ENCODE results near the gene SLC12A8. TPM values are rescaled to one million over a fixed set of nuclear protein-coding genes. Genes with fewer than 3 reads are reported as not detected.

SLC12A8 gene
- total RNA-seq, 1 donor from 2014 or later, result 13.6 TPM

- no peaks in the 10 kb centered on the region for H3K36me3 ChIP-seq (ENCODE audit: control insufficient read depth, insufficient read depth, low read length)
- DNase-seq (ENCODE audit: low read depth), result no peak
Observed at GRCh38 chr3:125150525-125151441, 61.8 kb downstream of the SLC12A8 start.

DNA sequence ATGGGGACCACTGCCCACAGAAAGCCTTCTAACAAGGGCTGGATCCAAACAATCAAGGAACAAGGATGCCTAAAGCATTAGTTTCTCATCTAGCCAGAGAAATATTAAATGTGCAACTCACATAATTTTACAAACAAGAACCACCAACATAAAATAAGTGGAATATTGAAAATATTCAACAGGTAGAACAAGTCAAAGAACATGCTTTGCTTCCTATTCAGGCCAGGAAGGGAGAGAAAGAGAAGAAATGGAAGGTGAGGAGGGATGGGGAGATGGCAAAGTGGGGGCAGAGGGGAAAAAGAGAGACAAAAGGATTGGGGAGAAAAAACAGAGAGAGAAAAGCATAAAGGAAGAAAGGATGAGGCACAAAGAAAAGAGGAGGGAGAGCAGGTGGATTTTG, 63.1 kb downstream of the SLC12A8 start:
- Histone ChIP-seq H3K27me3 (ENCODE audit: control insufficient read depth, insufficient read depth, low read length) (no peaks in the 10 kb centered on the region), H3K36me3 (ENCODE audit: control insufficient read depth, insufficient read depth, low read length) (no peaks in the 10 kb centered on the region), H3K4me3 (ENCODE audit: low read depth, low read length) (no peak overlapping the region)
- no peak for DNase-seq (ENCODE audit: low read depth)
- TF ChIP-seq, protein P1, sequence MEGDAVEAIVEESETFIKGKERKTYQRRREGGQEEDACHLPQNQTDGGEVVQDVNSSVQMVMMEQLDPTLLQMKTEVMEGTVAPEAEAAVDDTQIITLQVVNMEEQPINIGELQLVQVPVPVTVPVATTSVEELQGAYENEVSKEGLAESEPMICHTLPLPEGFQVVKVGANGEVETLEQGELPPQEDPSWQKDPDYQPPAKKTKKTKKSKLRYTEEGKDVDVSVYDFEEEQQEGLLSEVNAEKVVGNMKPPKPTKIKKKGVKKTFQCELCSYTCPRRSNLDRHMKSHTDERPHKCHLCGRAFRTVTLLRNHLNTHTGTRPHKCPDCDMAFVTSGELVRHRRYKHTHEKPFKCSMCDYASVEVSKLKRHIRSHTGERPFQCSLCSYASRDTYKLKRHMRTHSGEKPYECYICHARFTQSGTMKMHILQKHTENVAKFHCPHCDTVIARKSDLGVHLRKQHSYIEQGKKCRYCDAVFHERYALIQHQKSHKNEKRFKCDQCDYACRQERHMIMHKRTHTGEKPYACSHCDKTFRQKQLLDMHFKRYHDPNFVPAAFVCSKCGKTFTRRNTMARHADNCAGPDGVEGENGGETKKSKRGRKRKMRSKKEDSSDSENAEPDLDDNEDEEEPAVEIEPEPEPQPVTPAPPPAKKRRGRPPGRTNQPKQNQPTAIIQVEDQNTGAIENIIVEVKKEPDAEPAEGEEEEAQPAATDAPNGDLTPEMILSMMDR (IDR thresholded peaks at IDR 0.05; ENCODE audit: insufficient read depth, low read length, poor library complexity, severe bottlenecking), result no peak

More at GRCh38 chr3:125150525-125151441, 61.8 kb downstream of the SLC12A8 start:
- Histone ChIP-seq H3K4me3 (ENCODE audit: low read depth, low read length) (no peak overlapping the region), H3K27me3 (ENCODE audit: control insufficient read depth, insufficient read depth, low read length) (no peaks in the 10 kb centered on the region)
- TF ChIP-seq, protein P1 (IDR thresholded peaks at IDR 0.05; ENCODE audit: insufficient read depth, low read length, poor library complexity, severe bottlenecking), result peak; percentile 45

- no peaks in the 10 kb centered on the region for H3K27me3 ChIP-seq (ENCODE audit: control insufficient read depth, insufficient read depth, low read length)
- no peak overlapping the region for H3K4me3 ChIP-seq (ENCODE audit: low read depth, low read length)
- DNase-seq (ENCODE audit: low read depth), result no peak
- no peaks in the 10 kb centered on the region for H3K36me3 ChIP-seq (ENCODE audit: control insufficient read depth, insufficient read depth, low read length)
- TF ChIP-seq, protein P1 (IDR thresholded peaks at IDR 0.05; ENCODE audit: insufficient read depth, low read length, poor library complexity, severe bottlenecking), result no peak
Observed at GRCh38 chr3:125148836-125149235, 63.7 kb downstream of the SLC12A8 start.

GRCh38 chr3:125148016-125148812, 64.3 kb downstream of the SLC12A8 start:
- TF ChIP-seq, protein P1 (IDR thresholded peaks at IDR 0.05; ENCODE audit: insufficient read depth, low read length, poor library complexity, severe bottlenecking), result no peak
- Histone ChIP-seq H3K27me3 (ENCODE audit: control insufficient read depth, insufficient read depth, low read length) (no peaks in the 10 kb centered on the region), H3K36me3 (ENCODE audit: control insufficient read depth, insufficient read depth, low read length) (no peaks in the 10 kb centered on the region), H3K4me3 (ENCODE audit: low read depth, low read length) (no peak overlapping the region)
- DNase-seq (ENCODE audit: low read depth), result no peak

- DNase-seq (ENCODE audit: low read depth), result no peak
- Histone ChIP-seq H3K36me3 (ENCODE audit: control insufficient read depth, insufficient read depth, low read length) (no peaks in the 10 kb centered on the region), H3K4me3 (ENCODE audit: low read depth, low read length) (no peak overlapping the region), H3K27me3 (ENCODE audit: control insufficient read depth, insufficient read depth, low read length) (no peaks in the 10 kb centered on the region)
- TF ChIP-seq, protein P1 (IDR thresholded peaks at IDR 0.05; ENCODE audit: insufficient read depth, low read length, poor library complexity, severe bottlenecking), result no peak
Observed at GRCh38 chr3:125147491-125147820, 65.1 kb downstream of the SLC12A8 start.
